Muscle of back (tissue), 13 donors: ENCODE results near the gene WIF1. TPM values are rescaled to one million over a fixed set of nuclear protein-coding genes. Genes with fewer than 3 reads are reported as not detected.

Experiments
- DNase-seq, 3 donors: peaks; one replicate each; pipeline versions ENCODE4 v3.0.0 to v3.0.0-alpha.2; 2013
- long read RNA-seq, 9 donors: transcript quantifications; one replicate each; lab custom pipeline, GENCODE V29; 2026
- polyA plus RNA-seq, 10 donors: library from polyadenylated mRNA; unstranded; fragments of 120-200 nt; gene quantifications; one replicate each; pipeline ENCODE4 v1.2.1, GENCODE V29; 2013; ENCODE audit not compliant: insufficient read length in 10 of 10

The WIF1 gene, protein sequence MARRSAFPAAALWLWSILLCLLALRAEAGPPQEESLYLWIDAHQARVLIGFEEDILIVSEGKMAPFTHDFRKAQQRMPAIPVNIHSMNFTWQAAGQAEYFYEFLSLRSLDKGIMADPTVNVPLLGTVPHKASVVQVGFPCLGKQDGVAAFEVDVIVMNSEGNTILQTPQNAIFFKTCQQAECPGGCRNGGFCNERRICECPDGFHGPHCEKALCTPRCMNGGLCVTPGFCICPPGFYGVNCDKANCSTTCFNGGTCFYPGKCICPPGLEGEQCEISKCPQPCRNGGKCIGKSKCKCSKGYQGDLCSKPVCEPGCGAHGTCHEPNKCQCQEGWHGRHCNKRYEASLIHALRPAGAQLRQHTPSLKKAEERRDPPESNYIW
- 10 to 100 TPM in 3 of 10 donors, 1 to 10 TPM in 6, under 1 TPM in 1; 0.61 to 20.7 (median 2.6) TPM for polyA plus RNA-seq
- long read RNA-seq, donor 1, partial matches to known transcripts, result 0 of 1 reads
- long read RNA-seq, donor 1, other reads (novel, unspliced or antisense), result 0 of 1 reads
- long read RNA-seq, donor 2, partial matches to known transcripts, result 0 of 1 reads
- long read RNA-seq, donor 2, other reads (novel, unspliced or antisense), result 0 of 1 reads
- long read RNA-seq, donor 3, result 0 reads
- long read RNA-seq, donor 4, partial matches to known transcripts, result 0 of 1 reads
- long read RNA-seq, donor 4, other reads (novel, unspliced or antisense), result 0 of 1 reads
- long read RNA-seq, donor 5, result 0 reads
- long read RNA-seq, donor 6, transcript WIF1-201 (10 exons, 2,238 nt), result major isoform, 7 of 13 reads
- long read RNA-seq, donor 6, partial matches to known transcripts, result 6 of 13 reads
- long read RNA-seq, donor 6, other reads (novel, unspliced or antisense), result 0 of 13 reads
- long read RNA-seq, donor 7, partial matches to known transcripts, result 0 of 1 reads
- long read RNA-seq, donor 7, other reads (novel, unspliced or antisense), result 0 of 1 reads
- long read RNA-seq, donor 8, transcript WIF1-201 (10 exons, 2,238 nt), result major isoform, 7 of 7 reads
- long read RNA-seq, donor 8, partial matches to known transcripts, result 0 of 7 reads
- long read RNA-seq, donor 8, other reads (novel, unspliced or antisense), result 0 of 7 reads
- long read RNA-seq, donor 9, result 0 reads

DNA sequence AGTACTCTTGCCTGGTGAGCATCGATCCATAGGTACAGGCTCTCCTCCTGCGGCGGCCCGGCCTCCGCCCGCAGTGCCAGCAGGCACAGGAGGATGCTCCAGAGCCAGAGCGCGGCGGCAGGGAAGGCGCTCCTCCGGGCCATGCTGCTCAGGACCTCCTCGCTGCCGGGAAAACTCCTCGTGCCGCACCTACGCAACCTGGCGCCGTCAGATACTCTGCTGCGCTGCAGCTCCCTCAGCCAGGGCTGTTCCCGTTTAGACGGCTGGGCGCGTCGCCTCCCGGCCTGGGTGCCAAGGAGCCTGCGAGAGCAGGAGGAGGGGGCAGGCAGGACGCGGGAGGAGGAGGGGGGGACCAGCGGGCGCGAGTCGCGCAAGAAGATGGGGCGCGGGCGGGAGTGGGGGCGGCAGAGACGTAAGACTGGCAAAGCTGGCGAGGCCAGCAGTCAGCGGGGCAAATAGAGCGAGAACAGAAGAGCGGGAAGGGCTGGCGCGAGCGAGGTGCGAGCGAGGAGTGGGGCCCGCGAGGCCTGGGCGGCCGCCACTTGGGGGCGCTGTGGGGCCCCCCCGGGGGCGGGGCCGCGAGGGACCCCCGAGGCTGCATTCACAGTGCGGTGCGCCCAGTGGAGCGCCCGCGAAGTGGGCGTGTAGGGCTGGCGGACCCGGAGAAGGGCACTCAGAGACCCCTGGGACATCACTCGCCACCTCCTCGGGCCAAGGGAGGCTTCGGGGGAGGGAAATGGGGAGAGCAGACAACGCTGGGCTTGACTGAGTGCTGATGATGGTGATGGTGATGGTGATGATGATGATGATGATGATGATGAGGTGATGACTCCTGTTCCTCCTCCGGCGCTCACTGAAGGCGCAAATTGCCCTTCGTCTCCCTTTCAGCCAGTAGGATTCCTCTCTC lies at the start of gene WIF1:
Gene WIF1 (minus strand): TSS at position 257 of the 907 bp plus-strand sequence. CDS start 114 bp downstream, at position 143.
- peak in 2 of 3 donors; percentile 27 to 67 for DNase-seq

DNA sequence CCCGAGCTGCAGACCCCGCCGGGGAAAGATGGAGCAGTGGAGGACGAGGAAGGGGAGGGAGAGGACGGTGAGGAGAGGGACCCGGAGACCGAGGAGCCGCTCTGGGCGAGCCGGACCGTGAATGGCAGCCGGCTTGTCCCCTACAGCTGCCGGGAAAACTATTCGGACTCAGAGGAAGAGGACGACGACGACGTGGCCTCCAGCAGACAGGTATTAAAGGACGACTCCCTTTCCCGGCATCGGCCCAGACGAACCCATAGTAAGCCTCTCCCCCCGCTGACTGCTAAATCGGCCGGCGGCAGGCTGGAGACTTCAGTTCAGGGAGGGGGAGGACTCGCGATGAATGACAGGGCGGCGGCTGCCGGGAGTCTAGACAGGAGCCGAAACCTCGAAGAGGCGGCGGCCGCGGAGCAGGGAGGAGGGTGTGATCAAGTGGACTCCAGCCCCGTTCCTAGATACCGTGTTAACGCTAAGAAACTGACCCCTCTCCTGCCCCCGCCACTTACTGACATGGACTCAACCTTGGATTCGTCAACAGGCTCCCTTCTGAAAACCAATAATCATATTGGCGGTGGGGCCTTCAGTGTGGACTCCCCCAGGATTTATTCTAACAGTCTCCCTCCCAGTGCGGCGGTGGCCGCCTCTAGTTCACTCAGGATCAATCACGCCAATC lies 49.2 kb upstream of the WIF1 start:
- peak; percentile 36 to 84 (median 59) for DNase-seq

DNA sequence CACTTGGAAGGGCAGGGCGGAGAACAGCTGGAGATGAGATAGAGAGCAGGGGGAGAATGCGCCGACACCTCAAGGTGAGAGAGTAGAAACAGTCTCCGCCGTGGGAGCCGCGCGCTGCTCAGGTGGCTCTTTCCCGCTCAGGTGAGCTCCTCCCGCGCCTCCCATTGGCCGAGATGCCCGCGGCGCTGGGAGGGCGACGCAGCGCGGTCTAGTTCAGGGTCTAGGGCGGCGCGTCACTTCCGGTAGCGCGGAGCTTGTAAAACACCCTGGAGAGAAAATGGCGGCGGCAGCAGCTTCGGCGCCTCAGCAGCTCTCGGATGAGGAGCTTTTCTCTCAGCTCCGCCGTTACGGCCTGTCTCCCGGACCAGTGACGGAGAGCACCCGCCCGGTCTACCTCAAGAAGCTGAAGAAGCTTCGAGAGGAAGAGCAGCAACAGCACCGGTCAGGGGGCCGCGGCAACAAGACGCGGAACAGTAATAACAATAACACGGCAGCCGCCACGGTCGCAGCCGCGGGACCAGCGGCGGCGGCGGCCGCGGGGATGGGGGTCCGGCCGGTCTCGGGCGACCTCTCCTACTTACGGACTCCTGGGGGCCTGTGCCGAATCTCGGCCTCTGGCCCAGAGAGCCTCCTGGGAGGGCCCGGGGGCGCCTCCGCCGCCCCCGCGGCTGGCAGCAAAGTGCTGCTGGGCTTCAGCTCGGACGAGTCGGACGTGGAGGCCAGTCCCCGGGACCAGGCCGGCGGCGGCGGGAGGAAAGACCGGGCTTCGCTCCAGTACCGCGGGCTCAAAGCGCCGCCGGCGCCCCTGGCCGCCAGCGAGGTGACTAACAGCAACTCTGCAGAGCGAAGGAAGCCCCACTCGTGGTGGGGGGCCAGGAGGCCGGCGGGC lies 48.5 kb upstream of the WIF1 start, which contains the start of gene LEMD3:
Gene LEMD3 (plus strand): TSS at position 264 of the 889 bp plus-strand sequence. CDS start 14 bp downstream, at position 278.
- peak; percentile 92 to 98 (median 95) for DNase-seq

DNA sequence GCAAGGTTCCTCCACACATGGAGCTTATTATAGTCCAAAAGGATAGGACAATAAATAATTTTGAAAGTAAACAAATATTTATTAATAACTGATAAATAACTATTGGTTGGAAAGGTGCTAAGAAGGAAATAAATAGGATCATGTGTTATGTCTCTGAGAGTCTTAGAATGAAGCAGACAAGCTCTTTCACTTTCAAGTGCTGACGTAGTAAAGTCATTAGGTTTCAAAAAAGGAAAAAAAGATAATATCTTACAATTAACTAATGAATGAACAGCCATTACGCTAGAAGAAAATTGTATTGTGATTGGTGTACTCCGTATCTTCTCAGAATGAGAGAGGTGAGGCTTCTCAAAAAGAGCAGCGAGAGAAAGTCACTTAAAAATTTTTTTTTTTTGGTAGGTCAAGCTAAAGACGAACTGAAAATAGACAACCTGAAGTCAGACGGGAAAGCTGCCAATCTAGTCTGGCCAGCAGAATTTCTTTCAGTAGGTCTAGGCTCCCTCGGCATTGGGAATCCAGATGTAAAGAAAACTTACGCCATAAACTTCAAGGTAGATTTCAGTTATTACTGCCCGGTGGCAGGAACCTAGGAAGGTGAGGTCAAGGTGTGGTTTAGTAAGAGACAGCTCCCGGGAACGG lies 47.7 kb upstream of the WIF1 start:
- DNase-seq, result no peak

DNA sequence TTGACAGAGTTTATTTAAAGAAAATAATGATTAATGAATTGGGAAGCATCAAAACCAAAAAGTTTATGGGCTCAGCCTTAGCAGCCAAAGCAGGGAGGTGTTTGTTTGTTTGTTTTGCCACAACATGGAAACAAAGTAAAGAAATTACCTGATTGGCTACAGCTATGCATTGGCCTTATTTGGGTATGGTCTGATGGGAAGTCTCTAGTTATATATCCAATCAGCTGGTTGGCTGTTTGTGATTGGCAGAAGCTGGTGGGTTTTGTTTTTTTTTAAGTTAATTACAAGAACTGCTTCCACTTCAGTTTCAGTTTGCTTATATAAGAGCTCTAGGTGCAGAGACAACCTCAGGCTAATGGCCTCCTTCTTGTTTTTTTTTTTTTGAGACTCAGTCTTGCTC lies 43.7 kb upstream of the WIF1 start:
- DNase-seq, result no peak

DNA sequence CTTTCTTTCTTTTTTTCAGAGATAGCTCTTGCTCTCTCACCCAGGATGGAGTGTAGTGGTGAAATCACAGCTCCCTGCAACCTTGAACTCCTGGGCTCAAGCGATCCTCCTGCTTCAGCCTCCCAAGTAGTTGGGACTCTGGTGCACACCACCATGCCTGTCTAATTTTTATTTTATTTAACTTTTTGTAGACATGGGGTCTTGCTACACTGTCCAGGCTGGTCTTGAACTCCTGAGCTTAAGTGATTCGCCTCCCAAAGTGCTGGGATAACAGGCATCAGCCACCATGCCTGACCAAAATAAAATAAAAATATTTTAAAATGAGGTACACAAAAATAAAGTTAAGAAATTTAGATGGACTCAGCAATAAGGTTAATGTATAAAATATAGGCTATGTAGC lies 43.1 kb upstream of the WIF1 start:
- no peak for DNase-seq

DNA sequence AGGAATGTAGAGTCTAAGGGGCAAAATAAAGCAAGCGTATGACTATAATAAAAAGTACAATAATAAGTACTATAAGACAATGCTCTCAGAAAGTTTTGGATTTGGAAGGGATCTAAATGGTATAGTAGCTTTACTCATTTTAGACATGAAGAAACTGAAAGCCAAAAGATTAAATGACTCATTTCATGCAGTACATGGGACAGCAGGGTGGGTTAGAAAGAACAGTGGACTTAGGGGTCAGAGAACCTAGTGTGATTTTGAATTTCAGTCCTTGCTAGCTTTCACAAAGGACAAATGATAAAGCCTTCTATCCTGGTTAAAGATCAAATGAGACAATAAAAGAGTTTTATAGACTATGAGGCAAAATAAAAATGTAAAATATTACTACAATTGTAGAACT lies 41.5 kb upstream of the WIF1 start:
- DNase-seq, result no peak

DNA sequence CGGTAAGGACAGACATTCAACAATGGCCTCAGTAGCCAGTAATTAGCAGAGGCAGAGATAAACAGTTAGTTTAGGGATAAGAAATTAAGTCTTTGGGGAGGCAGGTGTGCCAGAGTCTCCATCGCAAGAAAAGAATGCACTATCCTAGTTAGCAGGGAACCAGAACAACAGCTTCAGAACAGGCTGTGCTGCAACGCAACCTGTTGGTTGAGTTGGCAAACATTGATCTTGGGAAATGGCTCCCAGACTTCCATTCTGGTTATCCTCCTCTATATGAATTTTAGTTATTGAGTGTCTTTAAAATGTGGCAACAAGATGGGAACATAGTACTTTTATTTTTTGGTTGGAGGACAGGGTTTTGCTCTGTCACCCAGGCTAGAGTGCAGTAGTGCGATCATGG lies 36.0 kb upstream of the WIF1 start:
- no peak for DNase-seq

DNA sequence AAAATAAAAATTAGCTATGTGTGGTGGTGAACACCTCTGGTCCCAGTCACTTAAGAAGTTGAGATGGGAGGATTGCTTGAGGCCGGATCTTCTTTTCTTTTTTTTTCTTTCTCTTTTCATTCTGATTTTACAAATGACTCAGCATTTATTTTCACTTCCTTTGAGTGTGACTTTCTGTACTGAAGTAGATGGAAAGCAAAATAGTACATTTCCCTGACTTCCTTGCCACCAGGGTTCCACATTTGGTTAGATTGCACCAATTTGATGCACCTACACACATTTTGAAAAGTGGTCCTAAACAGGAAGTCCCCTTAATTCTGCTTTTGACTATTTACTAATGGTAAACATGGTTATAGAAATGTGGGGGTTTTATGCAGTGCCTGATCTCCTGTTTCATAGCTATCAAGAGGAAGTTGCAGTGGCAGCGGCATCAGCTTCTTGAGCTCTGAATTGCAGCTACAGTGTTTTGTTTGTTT lies 35.3 kb upstream of the WIF1 start:
- DNase-seq, result peak in 1 of 3 donors; percentile 4

DNA sequence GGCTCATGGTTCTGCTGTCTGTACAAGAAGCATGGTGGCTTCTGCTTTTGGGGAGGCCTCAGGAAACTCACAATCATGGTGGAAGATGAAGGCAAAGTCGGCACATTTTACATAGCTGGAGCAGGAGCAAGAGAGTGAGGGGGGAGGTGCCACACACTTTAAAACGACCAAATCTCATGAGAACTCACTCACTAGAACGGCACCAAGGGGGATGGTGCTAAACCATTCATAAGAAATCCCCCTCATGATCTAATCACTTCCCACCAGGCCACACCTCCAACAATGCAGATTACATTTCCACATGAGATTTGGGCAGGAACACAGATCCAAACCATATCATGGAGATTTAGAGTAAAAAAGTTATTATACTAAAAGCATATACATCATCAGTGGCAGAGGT lies 34.7 kb upstream of the WIF1 start:
- DNase-seq, result no peak

DNA sequence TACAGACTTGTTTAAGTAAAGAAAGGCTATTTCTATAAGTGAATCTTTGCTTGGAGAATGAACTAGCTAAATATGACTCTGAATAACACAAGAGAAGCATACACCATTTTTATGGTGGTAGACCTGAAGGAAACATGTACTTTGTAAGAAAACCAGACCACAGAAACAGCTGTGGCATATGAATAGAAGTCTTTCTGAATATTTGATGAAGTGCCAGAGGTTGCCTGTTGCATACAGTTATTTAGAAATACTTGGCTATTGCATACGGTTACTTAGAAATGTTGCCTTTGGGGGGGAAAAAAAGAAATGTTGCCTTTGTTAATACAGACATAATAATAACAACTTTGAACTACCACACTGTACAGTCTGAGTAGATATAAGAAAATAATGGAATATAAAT lies 31.5 kb upstream of the WIF1 start:
- DNase-seq, result no peak

DNA sequence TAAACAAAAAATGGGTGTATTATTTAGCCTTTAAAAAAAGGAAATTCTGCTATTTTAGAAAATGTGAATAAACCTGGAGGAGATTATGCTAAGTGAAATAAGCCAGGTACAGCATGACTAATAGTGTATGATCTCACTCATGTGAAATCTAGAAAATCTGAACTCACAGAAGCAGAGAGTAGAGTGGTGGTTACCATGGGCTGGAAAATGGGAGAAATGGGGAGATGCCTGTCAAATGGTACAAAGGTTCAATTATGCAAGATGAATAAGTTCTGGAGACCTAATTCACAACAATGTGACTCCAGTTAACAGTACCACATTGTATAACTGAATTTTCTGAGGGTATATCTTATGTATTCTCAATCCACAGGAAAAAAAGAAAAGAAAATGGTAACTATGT lies 30.9 kb upstream of the WIF1 start:
- no peak for DNase-seq

DNA sequence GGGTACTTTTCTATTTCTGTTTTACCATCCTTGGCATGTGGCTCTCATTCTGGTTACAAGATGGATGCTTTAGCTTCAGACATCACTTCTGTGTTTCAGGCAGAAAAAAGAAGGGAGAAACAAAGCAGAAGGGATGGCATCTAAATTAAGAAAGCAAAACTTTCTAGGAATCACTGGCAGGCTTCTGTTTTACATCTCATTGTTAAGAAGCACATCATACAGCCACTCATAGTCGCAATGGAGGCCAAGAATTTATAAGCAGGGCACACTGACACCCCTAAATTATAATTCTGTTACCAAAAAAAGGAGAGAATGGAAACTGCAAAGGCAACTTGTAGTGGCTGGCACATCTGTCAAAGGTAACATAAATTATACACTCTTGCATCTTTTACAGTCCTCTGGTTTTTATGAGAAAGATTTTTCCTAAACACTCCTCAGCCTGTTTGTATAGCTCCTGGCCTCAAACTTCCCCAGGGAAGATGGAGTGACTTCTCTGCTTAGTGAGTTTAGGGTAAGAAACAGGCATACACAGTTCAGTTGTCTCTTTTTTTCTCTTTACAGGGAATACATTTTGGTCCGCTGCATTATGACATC lies 26.3 kb upstream of the WIF1 start:
- no peak for DNase-seq

DNA sequence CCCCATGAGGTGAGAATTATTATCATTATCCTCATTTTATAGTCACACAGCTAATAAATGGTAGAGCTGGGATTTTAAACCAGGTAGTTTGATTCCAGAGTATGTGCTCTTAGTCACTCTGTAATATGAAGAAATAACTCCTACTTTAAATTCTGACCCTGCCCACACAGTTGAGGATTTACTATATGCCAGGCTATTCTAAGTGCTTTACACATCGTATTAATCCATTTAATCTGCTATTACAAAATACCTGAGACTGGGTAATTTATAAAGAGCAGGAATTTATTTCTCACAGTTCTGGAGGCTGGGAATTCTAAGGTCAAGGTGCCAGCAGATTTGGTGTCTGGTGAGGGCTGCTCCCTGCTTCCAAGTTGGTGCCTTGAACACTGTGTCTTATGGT lies 19.6 kb upstream of the WIF1 start:
- DNase-seq, result no peak

DNA sequence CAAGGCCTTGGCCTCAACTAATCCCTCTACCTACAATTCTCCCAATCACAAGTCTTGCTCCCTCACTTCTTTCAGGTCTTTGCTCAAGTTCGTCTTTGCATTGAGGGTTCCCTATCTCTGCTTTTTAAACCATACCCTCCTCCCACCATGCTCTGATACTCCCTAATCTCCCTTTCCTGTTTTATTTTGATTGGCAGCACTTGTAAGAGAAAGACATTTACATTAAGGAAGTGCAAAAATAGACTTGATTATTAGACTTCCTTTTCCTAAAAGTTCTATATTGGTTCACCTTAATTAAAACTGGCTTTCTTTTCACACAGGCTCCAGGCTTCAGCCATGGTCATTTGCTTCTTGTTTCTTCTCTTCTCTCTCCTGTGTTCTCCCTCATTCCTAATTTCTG lies 18.3 kb upstream of the WIF1 start:
- DNase-seq, result no peak

DNA sequence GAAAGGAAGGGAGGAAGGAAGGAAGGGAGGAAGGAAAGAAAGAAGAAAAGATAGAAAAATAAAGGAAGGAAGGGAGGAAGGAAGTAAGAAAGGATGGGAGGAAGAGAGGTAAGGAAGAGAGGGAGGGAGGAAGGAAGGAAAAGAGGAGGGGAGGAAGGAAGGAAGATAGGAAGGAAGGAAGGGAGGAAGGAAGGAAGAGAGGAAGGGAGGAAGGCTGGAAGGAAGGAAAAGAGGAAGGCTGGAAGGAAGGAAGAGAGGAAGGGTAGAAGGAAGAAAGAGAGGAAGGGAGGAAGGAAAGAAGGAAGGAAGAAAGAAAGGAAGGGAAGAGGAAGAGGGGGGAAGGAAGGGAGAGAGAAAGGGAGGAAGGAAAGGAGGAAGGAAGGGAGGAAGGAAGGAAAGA lies 12.8 kb upstream of the WIF1 start:
- no peak for DNase-seq

DNA sequence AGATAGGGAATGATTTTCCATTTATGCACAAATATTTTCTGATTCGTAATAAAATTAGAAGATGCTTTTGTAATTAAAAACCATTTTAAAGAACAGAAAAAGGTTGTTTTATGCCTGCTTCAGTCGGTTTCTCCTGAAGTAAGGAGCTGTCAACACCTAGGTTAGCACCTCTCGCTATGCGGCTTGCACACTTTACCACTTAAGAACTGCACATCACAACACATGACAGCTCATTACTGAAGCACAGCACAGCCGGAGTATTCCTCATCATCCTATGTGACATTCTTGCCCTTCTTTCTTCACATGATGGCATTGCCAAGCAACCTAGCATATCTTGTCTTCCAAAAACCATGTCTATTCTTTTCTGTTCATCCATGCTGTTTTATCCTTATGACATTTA lies 5.4 kb upstream of the WIF1 start:
- DNase-seq, result no peak

DNA sequence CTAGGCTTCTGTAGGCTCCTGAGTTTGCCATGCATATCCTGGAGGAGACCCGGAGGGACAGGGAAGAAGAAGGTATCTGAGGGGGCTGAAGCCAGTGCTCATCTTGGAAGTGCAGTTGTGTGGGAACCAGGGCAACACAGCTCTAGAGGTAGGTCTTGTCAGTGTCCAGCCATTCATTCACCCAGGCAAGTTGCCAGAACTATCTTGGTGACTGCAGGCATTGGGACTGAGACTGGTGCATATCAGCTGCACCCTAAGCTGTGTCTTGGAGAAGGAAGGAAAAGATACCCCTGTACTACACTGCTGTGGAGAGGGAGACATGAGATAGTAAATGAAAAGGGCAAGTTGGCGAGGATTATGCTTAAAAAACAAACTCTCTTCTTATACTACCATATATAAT lies 4.9 kb upstream of the WIF1 start:
- DNase-seq, result no peak
